ENCODE results near the gene SLC25A30.

The SLC25A30 gene

GRCh38 chr13:45412274-45413049 lies 5.7 kb downstream of the SLC25A30 start:
- TF ChIP-seq REST (IDR thresholded peaks at IDR 0.05; ENCODE audit: insufficient read depth in 1 of 2, low read depth in 2 of 2, low read length in 2 of 2) (no peak), SIN3A (IDR thresholded peaks at IDR 0.05; ENCODE audit: borderline replicate concordance, insufficient read depth, low read length) (no peak), TAF1 (IDR thresholded peaks at IDR 0.05; ENCODE audit: borderline replicate concordance, insufficient read depth, low read length) (no peak), POLR2AphosphoS5 (IDR thresholded peaks at IDR 0.05; ENCODE audit: low read depth, low read length) (no peak), FOXP2 (optimal IDR thresholded peaks at IDR 0.05; ENCODE audit: borderline replicate concordance, extremely low read depth, extremely low read length, insufficient read depth) (no peak)

GRCh38 chr13:45411631-45412030 lies 6.5 kb downstream of the SLC25A30 start:
- TF ChIP-seq REST (IDR thresholded peaks at IDR 0.05; ENCODE audit: insufficient read depth in 1 of 2, low read depth in 2 of 2, low read length in 2 of 2) (no peak), POLR2AphosphoS5 (IDR thresholded peaks at IDR 0.05; ENCODE audit: low read depth, low read length) (no peak), SIN3A (IDR thresholded peaks at IDR 0.05; ENCODE audit: borderline replicate concordance, insufficient read depth, low read length) (no peak), TAF1 (IDR thresholded peaks at IDR 0.05; ENCODE audit: borderline replicate concordance, insufficient read depth, low read length) (no peak), FOXP2 (optimal IDR thresholded peaks at IDR 0.05; ENCODE audit: borderline replicate concordance, extremely low read depth, extremely low read length, insufficient read depth) (no peak)

- TF ChIP-seq POLR2AphosphoS5 (IDR thresholded peaks at IDR 0.05; ENCODE audit: low read depth, low read length) (no peak), TAF1 (IDR thresholded peaks at IDR 0.05; ENCODE audit: borderline replicate concordance, insufficient read depth, low read length) (no peak), FOXP2 (optimal IDR thresholded peaks at IDR 0.05; ENCODE audit: borderline replicate concordance, extremely low read depth, extremely low read length, insufficient read depth) (no peak), REST (IDR thresholded peaks at IDR 0.05; ENCODE audit: insufficient read depth in 1 of 2, low read depth in 2 of 2, low read length in 2 of 2) (no peak), SIN3A (IDR thresholded peaks at IDR 0.05; ENCODE audit: borderline replicate concordance, insufficient read depth, low read length) (no peak)
Measured at GRCh38 chr13:45411221-45411620, 7.0 kb downstream of the SLC25A30 start.

GRCh38 chr13:45410466-45410865 lies 7.7 kb downstream of the SLC25A30 start:
- TF ChIP-seq REST (IDR thresholded peaks at IDR 0.05; ENCODE audit: insufficient read depth in 1 of 2, low read depth in 2 of 2, low read length in 2 of 2) = no peak
- no peak for TF ChIP-seq TAF1 (IDR thresholded peaks at IDR 0.05; ENCODE audit: borderline replicate concordance, insufficient read depth, low read length)
- no peak for TF ChIP-seq POLR2AphosphoS5 (IDR thresholded peaks at IDR 0.05; ENCODE audit: low read depth, low read length)
- no peak for TF ChIP-seq SIN3A (IDR thresholded peaks at IDR 0.05; ENCODE audit: borderline replicate concordance, insufficient read depth, low read length)
- no peak for TF ChIP-seq FOXP2 (optimal IDR thresholded peaks at IDR 0.05; ENCODE audit: borderline replicate concordance, extremely low read depth, extremely low read length, insufficient read depth)
